Measurements from ENCODE around the gene ARID5B.

Gene ARID5B

GRCh38 chr10:61903221-61903927, 1.9 kb downstream of the ARID5B start:
- in situ Hi-C loops (cut with MboI; ENCODE audit: low sequenced_read_pairs), result no loop called here

GRCh38 chr10:61903928-61904344, 2.4 kb downstream of the ARID5B start:
- in situ Hi-C loops (cut with MboI; ENCODE audit: low sequenced_read_pairs), result no loop called here

GRCh38 chr10:61904733-61905725, 3.5 kb downstream of the ARID5B start:
- in situ Hi-C loops (cut with MboI; ENCODE audit: low sequenced_read_pairs), result no loop called here

GRCh38 chr10:61905837-61906561, 4.5 kb downstream of the ARID5B start:
- in situ Hi-C loops (cut with MboI; ENCODE audit: low sequenced_read_pairs), result no loop called here

GRCh38 chr10:61906562-61906901, 5.0 kb downstream of the ARID5B start:
- in situ Hi-C loops (cut with MboI; ENCODE audit: low sequenced_read_pairs), result no loop called here

- in situ Hi-C loops (cut with MboI; ENCODE audit: low sequenced_read_pairs), result no loop called here
Measured at GRCh38 chr10:61907011-61907410, 5.5 kb downstream of the ARID5B start.

- in situ Hi-C loops (cut with MboI; ENCODE audit: low sequenced_read_pairs), result no loop called here
Measured at GRCh38 chr10:61907587-61907986, 6.1 kb downstream of the ARID5B start.

- in situ Hi-C loops (cut with MboI; ENCODE audit: low sequenced_read_pairs), result no loop called here
Measured at GRCh38 chr10:61910226-61910805, 8.8 kb downstream of the ARID5B start.

- in situ Hi-C loops (cut with MboI; ENCODE audit: low sequenced_read_pairs), result no loop called here
Measured at GRCh38 chr10:61910894-61911293, 9.4 kb downstream of the ARID5B start.

GRCh38 chr10:61911425-61911824, 9.9 kb downstream of the ARID5B start:
- in situ Hi-C loops (cut with MboI; ENCODE audit: low sequenced_read_pairs), result no loop called here

GRCh38 chr10:61912981-61913380, 11.5 kb downstream of the ARID5B start:
- in situ Hi-C loops (cut with MboI; ENCODE audit: low sequenced_read_pairs), result no loop called here

GRCh38 chr10:61918140-61918539, 16.6 kb downstream of the ARID5B start:
- in situ Hi-C loops (cut with MboI; ENCODE audit: low sequenced_read_pairs), result no loop called here

- in situ Hi-C loops (cut with MboI; ENCODE audit: low sequenced_read_pairs), result no loop called here
Measured at GRCh38 chr10:61918989-61919388, 17.5 kb downstream of the ARID5B start.

- in situ Hi-C loops (cut with MboI; ENCODE audit: low sequenced_read_pairs), result no loop called here
Measured at GRCh38 chr10:61919646-61920215, 18.2 kb downstream of the ARID5B start.

- in situ Hi-C loops (cut with MboI; ENCODE audit: low sequenced_read_pairs), result no loop called here
Measured at GRCh38 chr10:61921143-61921542, 19.6 kb downstream of the ARID5B start.

- in situ Hi-C loops (cut with MboI; ENCODE audit: low sequenced_read_pairs), result no loop called here
Measured at GRCh38 chr10:61923210-61923949, 21.9 kb downstream of the ARID5B start.

- in situ Hi-C loops (cut with MboI; ENCODE audit: low sequenced_read_pairs), result no loop called here
Measured at GRCh38 chr10:61923950-61924274, 22.4 kb downstream of the ARID5B start.

GRCh38 chr10:61929555-61929954, 28.1 kb downstream of the ARID5B start:
- in situ Hi-C loops (cut with MboI; ENCODE audit: low sequenced_read_pairs), result no loop called here

- in situ Hi-C loops (cut with MboI; ENCODE audit: low sequenced_read_pairs), result no loop called here
Measured at GRCh38 chr10:61931620-61932332, 30.3 kb downstream of the ARID5B start.
